GM18951 (cell line): Measurements from ENCODE around the gene DDR1.

ENCODE experiments used
- POLR2A ChIP-seq: IDR thresholded peaks from 4 replicates; pipeline ENCODE4 v1.6.1; 2011; ENCODE audit warnings: mild to moderate bottlenecking; ENCODE audit not compliant: insufficient read length, insufficient read depth; ENCODE audit errors: extremely low read depth
- in situ Hi-C: fragments of 300-500 bp; cut with MboI; formaldehyde crosslinking; loops from one replicate; pipeline ENCODE4 v1.12.0; 2022; ENCODE audit warnings: low sequenced_read_pairs, mixed read lengths, inconsistent platforms; ENCODE audit not compliant: unreplicated experiment

Gene DDR1

DNA sequence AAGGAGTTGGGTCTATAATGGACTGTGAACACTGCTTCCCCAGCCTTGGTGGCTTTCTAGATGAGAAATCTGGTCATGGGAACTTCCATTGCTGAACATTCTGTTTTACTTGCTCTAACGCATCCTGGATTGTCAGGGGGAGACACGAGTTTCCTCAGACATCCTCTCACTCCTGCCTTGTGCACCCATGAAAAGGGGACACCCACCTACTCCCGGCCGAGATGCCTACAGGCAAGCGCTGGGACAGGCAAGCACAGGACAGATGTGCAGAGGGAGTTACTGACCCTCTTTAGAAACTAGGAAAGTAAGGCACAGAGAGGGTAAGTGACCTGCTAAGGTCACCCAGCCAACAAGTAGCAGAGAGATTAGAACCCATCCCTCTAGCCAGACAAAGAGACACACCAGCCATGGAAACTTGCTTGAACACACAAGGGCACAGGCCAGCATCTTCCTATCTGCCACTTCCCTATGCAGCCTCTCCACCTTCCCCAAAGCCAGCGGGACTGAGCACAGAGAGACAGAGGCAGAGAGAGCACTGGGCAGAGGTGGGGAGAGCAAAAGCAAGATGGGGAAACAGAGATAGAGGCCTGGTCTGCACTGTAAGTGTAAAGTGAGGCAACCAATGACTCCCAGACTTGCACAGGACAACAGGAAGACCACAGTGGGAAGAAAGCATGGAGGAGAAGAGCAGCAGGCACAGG is 48.5 kb downstream of the DDR1 start:
- no peak for TF ChIP-seq POLR2A
- in situ Hi-C loops, result no loop called here

GRCh38 chr6:30935018-30935417 is 50.7 kb downstream of the DDR1 start:
- in situ Hi-C loops, result no loop called here
- TF ChIP-seq POLR2A, result no peak

DNA sequence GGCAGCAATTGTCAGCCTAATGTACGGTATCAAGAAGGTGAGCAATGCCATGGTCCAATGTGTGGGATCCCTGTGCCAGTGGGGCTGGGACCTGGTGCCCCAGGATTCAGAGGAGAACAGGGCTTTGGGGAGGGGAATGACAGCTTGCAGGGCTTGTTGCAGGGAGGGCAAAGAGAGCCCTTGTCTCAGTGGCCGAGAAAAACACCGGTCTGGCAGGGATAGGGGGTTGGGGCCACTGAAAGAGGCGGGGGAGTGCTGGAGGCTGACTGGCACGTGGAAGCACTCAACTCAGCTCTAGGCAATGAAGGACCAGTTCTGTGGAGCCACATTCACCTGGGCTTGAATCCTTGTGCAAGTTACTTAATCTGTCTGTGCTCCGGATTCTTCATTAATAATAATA is 52.9 kb downstream of the DDR1 start:
- in situ Hi-C loops, result no loop called here
- TF ChIP-seq POLR2A, result no peak

DNA sequence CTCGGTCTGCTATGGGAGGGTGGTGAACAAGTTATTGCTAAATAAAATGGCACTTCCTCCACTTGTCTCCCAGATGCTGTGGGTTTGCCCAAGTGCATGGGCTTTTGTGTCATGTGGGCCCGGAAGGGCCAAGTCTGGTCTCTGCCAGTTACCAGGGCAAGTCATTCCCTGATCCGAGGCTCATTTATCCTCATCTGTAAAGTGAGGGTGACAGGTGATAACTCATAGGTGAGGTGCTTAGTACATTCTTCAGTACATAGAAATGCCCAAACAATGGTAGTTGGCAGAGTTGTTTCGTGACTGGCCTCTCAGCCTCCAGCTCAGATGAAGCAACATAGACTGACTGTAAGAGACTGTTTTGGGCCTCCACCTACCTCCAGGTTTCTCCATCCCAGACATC is 54.4 kb downstream of the DDR1 start:
- TF ChIP-seq POLR2A, result no peak
- in situ Hi-C loops, result no loop called here

DNA sequence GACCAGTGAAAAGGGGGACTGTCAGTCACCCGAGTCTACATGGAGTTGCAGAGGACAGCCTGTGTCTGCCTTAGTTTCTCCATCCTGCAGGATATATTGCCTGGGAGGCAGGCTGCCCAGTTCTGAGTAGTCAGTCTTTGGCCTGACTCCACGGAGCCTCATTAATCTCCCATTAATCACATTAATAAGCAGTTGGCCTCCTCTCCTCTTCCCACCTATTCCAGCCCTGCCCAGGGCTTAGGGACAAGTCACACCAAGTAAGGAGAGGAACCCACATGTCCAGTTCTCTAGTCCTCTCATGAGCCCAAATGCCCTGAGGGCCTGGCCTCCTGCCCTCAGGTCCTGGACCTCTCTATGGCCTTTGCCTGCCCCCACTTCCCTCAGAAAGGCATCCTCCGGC is 55.2 kb downstream of the DDR1 start:
- in situ Hi-C loops, result no loop called here
- no peak for TF ChIP-seq POLR2A

DNA sequence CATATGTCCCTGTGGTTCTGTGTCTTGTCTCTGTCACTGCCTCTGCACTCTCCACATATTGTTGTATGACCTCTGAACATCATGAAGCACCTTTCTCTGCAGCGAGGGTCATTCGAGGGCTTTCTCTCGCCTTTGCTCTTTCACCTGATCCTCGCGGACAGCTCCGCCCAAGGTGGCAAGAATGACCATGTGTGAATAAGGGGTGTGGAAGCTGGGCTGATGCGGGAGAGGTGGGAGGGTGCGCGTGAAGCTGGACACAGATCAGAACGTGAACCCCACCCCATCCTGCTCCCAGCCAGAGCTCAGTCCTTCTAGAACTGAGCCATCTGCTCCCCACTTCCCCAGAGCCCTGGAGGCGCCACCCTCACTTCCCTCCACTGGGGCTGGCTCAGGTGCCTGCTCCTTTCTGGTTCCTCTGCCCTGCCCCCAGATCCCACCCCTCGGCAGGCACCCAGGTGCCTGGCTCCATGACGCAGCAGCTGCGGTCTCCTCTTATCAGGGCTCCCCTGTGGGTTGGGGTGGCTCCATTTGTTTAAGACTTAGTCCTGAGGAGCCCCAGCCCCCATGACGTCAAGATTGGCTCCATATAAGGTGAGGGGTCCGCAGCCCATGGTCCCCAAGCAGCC is 56.2 kb downstream of the DDR1 start, which contains the start of gene MUCL3:
Gene MUCL3, plus strand, starts transcription at position 613 of the 626 bp plus-strand sequence. CDS start 27 bp downstream, outside the sequence.
- in situ Hi-C loops, result no loop called here
- no peak for TF ChIP-seq POLR2A

DNA sequence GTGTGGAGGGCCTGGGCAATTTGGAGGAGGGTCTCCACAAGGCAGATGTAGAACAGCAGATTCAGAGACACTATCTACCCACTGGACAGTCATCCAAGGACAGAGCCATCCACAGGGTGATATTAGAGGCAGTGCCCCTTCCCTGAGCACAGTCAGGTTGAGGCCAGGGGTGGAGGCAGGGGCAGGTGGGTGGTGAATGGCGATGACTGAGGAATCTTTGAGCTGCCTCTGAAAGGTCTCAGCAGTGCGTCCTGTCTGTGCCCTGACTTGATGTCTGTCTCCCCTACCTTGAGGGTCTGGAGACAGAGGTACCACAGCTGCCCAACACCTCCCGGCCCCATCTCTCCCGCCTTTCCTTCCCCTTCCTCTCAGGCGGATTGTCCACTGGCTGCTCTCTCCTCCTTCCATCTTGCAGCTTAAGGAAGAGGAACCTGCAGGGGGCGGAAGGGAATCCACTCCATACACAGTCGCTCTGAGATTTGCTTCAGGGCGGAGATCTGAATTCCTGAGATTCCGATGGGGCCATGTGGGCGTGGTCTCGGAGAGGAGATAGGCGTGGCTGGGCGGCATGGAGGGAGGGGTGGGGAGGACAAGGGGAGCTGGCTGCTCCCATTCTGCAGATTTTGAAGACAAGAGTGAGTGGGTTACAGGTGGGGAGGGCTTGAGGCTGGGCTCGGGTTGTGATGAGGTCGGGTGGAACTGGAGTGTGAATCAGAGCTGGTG is 58.2 kb downstream of the DDR1 start:
- TF ChIP-seq POLR2A, result no peak
- in situ Hi-C loops, result no loop called here

GRCh38 chr6:30944051-30944450 is 59.7 kb downstream of the DDR1 start:
- in situ Hi-C loops, result no loop called here
- no peak for TF ChIP-seq POLR2A

GRCh38 chr6:30945281-30945680 is 61.0 kb downstream of the DDR1 start:
- in situ Hi-C loops, result no loop called here
- TF ChIP-seq POLR2A, result no peak

DNA sequence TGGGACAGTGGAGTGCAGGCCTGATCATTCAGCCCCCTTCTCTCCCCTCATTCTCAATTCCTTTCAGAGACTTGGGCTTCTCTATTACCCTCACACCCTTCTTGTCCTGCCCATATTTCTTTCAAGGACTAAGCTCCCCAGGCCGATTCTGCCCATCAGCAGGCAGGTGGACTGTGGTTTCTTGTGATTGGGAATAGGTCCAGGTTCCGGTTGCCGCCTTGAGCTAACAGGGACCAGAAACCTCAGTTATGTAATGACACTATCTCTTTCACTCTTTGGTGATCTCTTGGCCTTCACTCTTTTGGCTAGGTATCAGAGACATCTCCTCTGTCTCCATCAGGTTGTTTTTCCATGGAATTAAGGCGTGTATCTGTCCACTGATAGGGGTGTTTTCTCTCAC is 62.9 kb downstream of the DDR1 start:
- in situ Hi-C loops, result no loop called here

GRCh38 chr6:30948811-30949210 is 64.5 kb downstream of the DDR1 start:
- no peak for TF ChIP-seq POLR2A
- in situ Hi-C loops, result no loop called here

More for the DNA sequence above, 62.9 kb downstream of the DDR1 start:
- TF ChIP-seq POLR2A, result no peak
